MM.1S (cell line): ENCODE measurements around the gene TADA2B.

Source experiments
- EZH2 ChIP-seq: fragments of 300-600 bp; sonication (generic); optimal IDR thresholded peaks from 2 replicates; pipeline ENCODE3; 2017; ENCODE audit warnings: low read depth, mild to moderate bottlenecking, antibody characterized with exemption, low read length, mixed read lengths
- EZH2phosphoT487 ChIP-seq: fragments of 300-600 bp; sonication (generic); IDR thresholded peaks from 2 replicates; pipeline ENCODE4 v1.6.1; 2018; ENCODE audit warnings: antibody characterized with exemption, low read length
- TF ChIP-seq, protein P1 (sequence below): fragments of 300-600 bp; sonication (generic); IDR thresholded peaks from 2 replicates; pipeline ENCODE4 v1.5.1; 2016; ENCODE audit warnings: antibody characterized with exemption, low read length, mixed read lengths

DNA sequence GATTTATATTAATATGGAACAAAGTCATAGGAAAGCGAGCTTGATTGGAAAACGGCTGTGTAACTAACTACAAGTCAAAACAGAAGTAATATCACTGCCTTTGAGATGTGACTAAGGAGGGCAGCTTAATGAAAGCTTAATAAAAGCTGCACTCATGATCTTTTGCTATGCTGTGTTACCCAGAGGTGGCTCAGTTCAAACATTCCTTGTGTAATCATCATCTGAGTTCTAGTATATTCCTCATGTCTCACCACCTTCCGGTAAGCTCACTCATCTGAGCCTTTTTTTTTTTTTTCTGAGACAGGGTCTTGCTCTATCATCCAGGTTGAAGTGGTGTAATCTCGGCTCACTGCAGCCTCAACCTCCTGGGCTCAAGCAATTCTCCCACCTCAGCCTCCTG, 19.6 kb downstream of the TADA2B start:
- no peak for TF ChIP-seq EZH2
- TF ChIP-seq, protein P1, sequence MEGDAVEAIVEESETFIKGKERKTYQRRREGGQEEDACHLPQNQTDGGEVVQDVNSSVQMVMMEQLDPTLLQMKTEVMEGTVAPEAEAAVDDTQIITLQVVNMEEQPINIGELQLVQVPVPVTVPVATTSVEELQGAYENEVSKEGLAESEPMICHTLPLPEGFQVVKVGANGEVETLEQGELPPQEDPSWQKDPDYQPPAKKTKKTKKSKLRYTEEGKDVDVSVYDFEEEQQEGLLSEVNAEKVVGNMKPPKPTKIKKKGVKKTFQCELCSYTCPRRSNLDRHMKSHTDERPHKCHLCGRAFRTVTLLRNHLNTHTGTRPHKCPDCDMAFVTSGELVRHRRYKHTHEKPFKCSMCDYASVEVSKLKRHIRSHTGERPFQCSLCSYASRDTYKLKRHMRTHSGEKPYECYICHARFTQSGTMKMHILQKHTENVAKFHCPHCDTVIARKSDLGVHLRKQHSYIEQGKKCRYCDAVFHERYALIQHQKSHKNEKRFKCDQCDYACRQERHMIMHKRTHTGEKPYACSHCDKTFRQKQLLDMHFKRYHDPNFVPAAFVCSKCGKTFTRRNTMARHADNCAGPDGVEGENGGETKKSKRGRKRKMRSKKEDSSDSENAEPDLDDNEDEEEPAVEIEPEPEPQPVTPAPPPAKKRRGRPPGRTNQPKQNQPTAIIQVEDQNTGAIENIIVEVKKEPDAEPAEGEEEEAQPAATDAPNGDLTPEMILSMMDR: no peak
- no peak for TF ChIP-seq EZH2phosphoT487
